GM23248 (cell line): ENCODE measurements around the gene CASKIN1. TPM values are rescaled to one million over a fixed set of nuclear protein-coding genes. Genes with fewer than 3 reads are reported as not detected.
A peak's percentile ranks its signal among the peaks of the same experiment; 100 is the strongest.

Experiments
- DNase-seq: peaks from one replicate; pipeline ENCODE4 v3.0.0-alpha.2; 2015
- H2AFZ ChIP-seq: fragments of 200-600 bp; sonication (generic); 2 replicates; pipeline ENCODE4 v1.6.1; 2016; ENCODE audit warnings: antibody characterized with exemption
- H3F3A ChIP-seq: fragments of 200-600 bp; sonication (generic); 2 replicates; pipeline ENCODE4 v1.6.1; 2016; ENCODE audit warnings: mild to moderate bottlenecking, antibody characterized with exemption, mixed run types; ENCODE audit not compliant: insufficient read depth
- H3K27ac ChIP-seq: fragments of 200-600 bp; sonication (generic); 2 replicates; pipeline ENCODE4 v1.5.1; 2016; ENCODE audit warnings: mild to moderate bottlenecking
- H3K27me3 ChIP-seq: fragments of 200-600 bp; sonication (generic); replicated peaks from 2 replicates; pipeline ENCODE4 v1.6.1; 2016; ENCODE audit warnings: mild to moderate bottlenecking; ENCODE audit not compliant: insufficient read depth
- H3K36me3 ChIP-seq: fragments of 200-600 bp; sonication (generic); 2 replicates; pipeline ENCODE4 v1.6.1; 2016; ENCODE audit warnings: low read depth, mild to moderate bottlenecking
- H3K4me1 ChIP-seq: fragments of 200-600 bp; sonication (generic); 2 replicates; pipeline ENCODE4 v1.6.1; 2016; ENCODE audit warnings: mild to moderate bottlenecking; ENCODE audit not compliant: insufficient read depth
- H3K4me2 ChIP-seq: fragments of 200-600 bp; sonication (generic); one replicate; pipeline ENCODE4 v1.6.1; 2016; ENCODE audit warnings: mild to moderate bottlenecking; ENCODE audit not compliant: unreplicated experiment
- H3K4me3 ChIP-seq: fragments of 200-600 bp; sonication (generic); 2 replicates; pipeline ENCODE4 v1.5.1; 2016; ENCODE audit warnings: mild to moderate bottlenecking
- H3K79me2 ChIP-seq: fragments of 200-600 bp; sonication (generic); 2 replicates; pipeline ENCODE4 v1.6.1; 2016; ENCODE audit warnings: mild to moderate bottlenecking; ENCODE audit not compliant: insufficient read depth
- H3K9ac ChIP-seq: fragments of 200-600 bp; sonication (generic); 2 replicates; pipeline ENCODE4 v1.6.1; 2016; ENCODE audit warnings: mild to moderate bottlenecking
- H3K9me2 ChIP-seq: fragments of 200-600 bp; sonication (generic); 2 replicates; pipeline ENCODE4 v1.6.1; 2016; ENCODE audit warnings: mixed run types, mild to moderate bottlenecking, moderate library complexity; ENCODE audit not compliant: insufficient read depth
- H3K9me3 ChIP-seq: fragments of 200-600 bp; sonication (generic); one replicate; pipeline ENCODE4 v1.6.1; 2017; ENCODE audit warnings: low read depth
- H4K20me1 ChIP-seq: fragments of 200-600 bp; sonication (generic); 2 replicates; pipeline ENCODE4 v1.6.0; 2016; ENCODE audit not compliant: insufficient read depth
- EZH2 ChIP-seq: fragments of 200-600 bp; sonication (generic); IDR thresholded peaks from 2 replicates; pipeline ENCODE4 v1.6.1; 2018; ENCODE audit warnings: antibody characterized with exemption, mild to moderate bottlenecking; ENCODE audit not compliant: insufficient read depth, poor library complexity, severe bottlenecking
- EZH2phosphoT487 ChIP-seq: fragments of 200-600 bp; sonication (generic); IDR thresholded peaks from 2 replicates; pipeline ENCODE4 v1.6.1; 2018; ENCODE audit warnings: antibody characterized with exemption, moderate library complexity, mild to moderate bottlenecking, low read depth; ENCODE audit not compliant: insufficient read depth
- WGBS, 2 experiments: methylation state at CpG; one replicate each; pipeline ENCODE4 v1.1.6; 2015 to 2017; ENCODE audit warnings: low lambda C conversion rate in 2 of 2, low coverage in 1 of 2; ENCODE audit errors: missing lambda C conversion rate in 2 of 2; 5-methylcytosine and 5-hydroxymethylcytosine counted together
- in situ Hi-C: fragments of 300-500 bp; cut with MboI; formaldehyde crosslinking; loops from 2 replicates; pipeline ENCODE4 v1.15.0; 2020
- polyA plus RNA-seq: library from polyadenylated mRNA; unstranded; fragments of >200 nt; fragmentation: Nextera tagmentation; extraction: Ambion mirVana; gene quantifications from 2 replicates; pipeline ENCODE4 v1.2.1, GENCODE V29; 2016
- total RNA-seq: library from RNA; depleted of rRNA; stranded (reverse); fragments of >200 nt; shearing (Covaris generic); gene quantifications from 2 replicates; pipeline ENCODE4 v1.2.3, GENCODE V29; 2014

Gene CASKIN1
- total and polyA plus RNA-seq, 2 experiments from 2014 or later = not detected

DNA sequence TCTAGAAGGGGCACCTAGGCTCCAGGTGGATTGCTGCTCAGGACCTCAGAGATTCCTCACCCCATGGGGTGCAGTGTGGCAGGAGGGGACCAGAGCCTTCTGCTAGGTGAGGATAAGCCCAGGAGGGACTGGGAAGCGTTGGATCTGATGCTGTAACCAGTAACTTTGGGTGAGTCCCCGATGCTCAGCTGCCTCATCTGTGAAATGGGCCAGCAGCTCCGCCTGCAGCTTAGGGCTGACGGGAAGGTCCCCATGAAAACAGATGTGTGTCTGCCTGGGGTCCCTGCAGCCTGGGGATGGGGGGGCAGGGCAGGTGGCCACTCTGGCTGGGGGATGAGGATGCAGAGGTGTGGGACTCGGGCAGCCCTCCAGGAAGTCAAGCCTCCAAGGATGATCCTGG is 2.7 kb upstream of the CASKIN1 start:
- Histone ChIP-seq H3K9me3 (no peaks in the 10 kb centered on the region), H3F3A (no peaks in the 10 kb centered on the region), H3K36me3 (no peaks in the 10 kb centered on the region), H3K4me1 (no peaks in the 10 kb centered on the region), H3K27me3 (peaks cover 29% of the 10 kb centered on the region), H3K9me2 (no peaks in the 10 kb centered on the region), H3K27ac (no peak overlapping the region), H3K4me2 (no peak overlapping the region), H3K4me3 (no peak overlapping the region), H3K9ac (no peak overlapping the region), H2AFZ (no peak overlapping the region), H4K20me1 (no peaks in the 10 kb centered on the region), H3K79me2 (no peaks in the 10 kb centered on the region)
- TF ChIP-seq EZH2phosphoT487 (no peak), EZH2 (no peak)
- in situ Hi-C loops = no loop called here
- 52% methylated on average over 5 of the region's 5 CpGs for WGBS, 2 experiments
- DNase-seq = no peak

DNA sequence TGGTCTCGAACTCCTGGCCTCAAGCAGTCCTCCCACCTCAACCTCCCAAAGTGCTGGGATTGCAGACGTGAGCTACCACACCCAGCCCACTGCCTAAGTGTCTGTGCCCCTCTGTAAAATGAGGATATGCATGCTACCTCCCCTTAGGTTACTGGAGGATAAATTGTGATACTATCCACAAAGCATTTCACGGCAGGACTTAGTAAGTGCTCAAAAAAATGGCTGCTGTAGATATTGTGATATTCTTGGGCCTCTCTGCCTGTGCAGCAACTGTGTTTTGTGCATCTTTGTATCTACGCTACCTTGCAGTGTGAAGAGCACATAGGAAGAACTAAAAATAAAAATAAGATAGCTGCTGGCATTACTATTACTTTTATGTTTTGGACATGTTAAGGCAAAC is 1.9 kb upstream of the CASKIN1 start:
- no peak overlapping the region for H3K4me2 ChIP-seq
- no peaks in the 10 kb centered on the region for H3K4me1 ChIP-seq
- H3K36me3 ChIP-seq = no peaks in the 10 kb centered on the region
- WGBS, 2 experiments = 42 to 46% methylated on average over 4 of the region's 4 CpGs
- no peaks in the 10 kb centered on the region for H3K9me3 ChIP-seq
- no peaks in the 10 kb centered on the region for H3K9me2 ChIP-seq
- no peak for DNase-seq
- in situ Hi-C loops = no loop called here
- no peak overlapping the region for H3K27ac ChIP-seq
- no peaks in the 10 kb centered on the region for H3K79me2 ChIP-seq
- no peaks in the 10 kb centered on the region for H3F3A ChIP-seq
- no peak overlapping the region for H3K4me3 ChIP-seq
- no peak overlapping the region for H3K9ac ChIP-seq
- peaks cover 29% of the 10 kb centered on the region for H3K27me3 ChIP-seq
- no peaks in the 10 kb centered on the region for H4K20me1 ChIP-seq
- H2AFZ ChIP-seq = no peak overlapping the region
- TF ChIP-seq EZH2 = no peak
- TF ChIP-seq EZH2phosphoT487 = no peak

DNA sequence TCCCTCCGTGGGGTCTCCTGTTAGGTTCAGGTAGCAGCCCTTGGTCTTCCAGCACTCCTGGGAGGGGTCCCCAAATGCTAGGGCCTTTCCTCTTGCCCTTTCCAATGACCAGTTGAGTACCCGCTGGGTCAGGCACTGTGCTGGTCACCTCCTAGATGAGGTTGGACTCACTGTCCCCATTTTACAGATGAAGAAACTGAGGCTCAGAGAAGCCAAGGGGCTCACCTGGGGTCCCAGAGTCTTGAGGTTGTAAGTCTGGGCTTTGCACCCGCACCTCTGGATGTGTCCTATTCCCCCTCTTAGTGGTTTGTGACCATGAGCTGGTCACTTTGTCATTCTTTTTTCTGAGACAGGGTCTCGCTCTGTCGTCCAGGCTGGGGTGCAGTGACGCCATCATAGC is 1.4 kb upstream of the CASKIN1 start:
- WGBS, 2 experiments = 91 to 98% methylated on average over 6 of the region's 6 CpGs
- H3F3A ChIP-seq = no peaks in the 10 kb centered on the region
- no peaks in the 10 kb centered on the region for H3K9me3 ChIP-seq
- in situ Hi-C loops = no loop called here
- H3K27ac ChIP-seq = no peak overlapping the region
- H3K9ac ChIP-seq = no peak overlapping the region
- no peak for DNase-seq
- peaks cover 29% of the 10 kb centered on the region for H3K27me3 ChIP-seq
- no peaks in the 10 kb centered on the region for H3K36me3 ChIP-seq
- H3K4me3 ChIP-seq = no peak overlapping the region
- no peaks in the 10 kb centered on the region for H3K4me1 ChIP-seq
- TF ChIP-seq EZH2phosphoT487 (no peak), EZH2 (no peak)
- H3K79me2 ChIP-seq = no peaks in the 10 kb centered on the region
- no peak overlapping the region for H3K4me2 ChIP-seq
- no peaks in the 10 kb centered on the region for H3K9me2 ChIP-seq
- no peak overlapping the region for H2AFZ ChIP-seq
- no peaks in the 10 kb centered on the region for H4K20me1 ChIP-seq

DNA sequence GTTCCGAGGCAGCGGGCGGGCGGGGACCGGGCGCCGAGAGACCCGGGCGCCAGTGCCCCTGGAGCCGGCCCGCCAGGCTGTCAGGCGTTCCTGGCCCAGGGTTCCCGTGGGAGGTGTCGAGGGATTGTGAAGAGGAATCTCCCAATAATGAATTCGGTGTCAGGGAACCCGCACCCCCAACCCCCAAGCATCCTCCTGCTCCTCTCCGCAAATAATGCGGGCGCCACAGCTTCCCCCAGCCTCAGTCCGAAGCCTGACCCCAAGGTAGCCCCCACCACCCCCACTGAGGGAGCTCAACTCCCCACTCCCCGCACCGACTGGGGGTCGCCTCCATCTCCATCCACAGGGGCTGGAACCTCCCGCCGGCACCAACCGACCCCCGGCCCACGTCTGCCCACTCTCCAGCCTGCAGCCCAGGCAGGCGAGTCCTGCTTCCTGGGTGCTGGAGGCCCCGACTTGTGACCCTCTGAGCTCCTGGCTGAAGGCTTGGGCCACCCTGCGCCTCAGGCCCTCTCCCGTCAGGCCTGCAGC is 641 bp upstream of the CASKIN1 start:
- H3K4me1 ChIP-seq = no peaks in the 10 kb centered on the region
- peak; percentile 17 for DNase-seq
- TF ChIP-seq EZH2phosphoT487 (no peak), EZH2 (peak; percentile 74)
- no peak overlapping the region for H3K27ac ChIP-seq
- H3K9ac ChIP-seq = no peak overlapping the region
- H3K4me3 ChIP-seq = no peak overlapping the region
- H3K4me2 ChIP-seq = no peak overlapping the region
- H2AFZ ChIP-seq = no peak overlapping the region
- no peaks in the 10 kb centered on the region for H3K9me3 ChIP-seq
- H3F3A ChIP-seq = no peaks in the 10 kb centered on the region
- in situ Hi-C loops = no loop called here
- 25 to 39% methylated on average over 15 to 23 of the region's 32 CpGs for WGBS, 2 experiments
- H3K79me2 ChIP-seq = no peaks in the 10 kb centered on the region
- peaks cover 29% of the 10 kb centered on the region for H3K27me3 ChIP-seq
- H3K9me2 ChIP-seq = no peaks in the 10 kb centered on the region
- no peaks in the 10 kb centered on the region for H3K36me3 ChIP-seq
- no peaks in the 10 kb centered on the region for H4K20me1 ChIP-seq
